Measurements from ENCODE around the gene PTPRM. TPM values are rescaled to one million over a fixed set of nuclear protein-coding genes. Genes with fewer than 3 reads are reported as not detected.
A peak's percentile ranks its signal among the peaks of the same experiment; 100 is the strongest.

The PTPRM gene
- total and polyA plus RNA-seq, 2 of the 8 experiments (the other 6 are each of a cell fraction or from before 2014, with no cell fraction given), result 4.1 to 7.0 TPM

- Histone ChIP-seq H3K36me3 (ENCODE audit: control insufficient read depth in 2 of 4, insufficient read depth in 4 of 4, low read length in 3 of 4) (no peaks in the 10 kb centered on the region), H3K4ac (replicated peaks; ENCODE audit: insufficient read length, low read depth, low read length) (no peak overlapping the region), H3K79me1 (ENCODE audit: low read depth, low read length) (no peaks in the 10 kb centered on the region), H2BK5ac (ENCODE audit: low read depth, low read length) (no peak overlapping the region), H4K8ac (ENCODE audit: extremely low read depth, insufficient read depth, low read length) (no peak overlapping the region), H3K4me1 (replicated peaks in 1 of 4; ENCODE audit: control insufficient read depth in 3 of 4, insufficient read depth in 4 of 4, low read length in 3 of 4) (no peaks in the 10 kb centered on the region), H3K4me2 (ENCODE audit: insufficient read depth in 1 of 2, low read depth in 2 of 2, low read length in 2 of 2) (no peak overlapping the region), H3K9ac (replicated peaks in 1 of 4; ENCODE audit: extremely low read depth in 1 of 4, low read depth in 3 of 4, low read length in 3 of 4) (no peak overlapping the region), H4K20me1 (replicated peaks in 1 of 2; ENCODE audit: control insufficient read depth in 1 of 2, insufficient read depth in 2 of 2, low read length in 2 of 2) (no peaks in the 10 kb centered on the region), H3K4me3 (ENCODE audit: extremely low read depth in 1 of 4, insufficient read depth in 2 of 4, low read depth in 3 of 4, low read length in 4 of 4) (no peak overlapping the region), H2BK20ac (ENCODE audit: low read length) (no peak overlapping the region), H3K14ac (ENCODE audit: insufficient read length) (no peak overlapping the region), H2BK15ac (ENCODE audit: low read length) (no peak overlapping the region), H3K23me2 (ENCODE audit: low read depth, low read length) (no peaks in the 10 kb centered on the region), H3K27me3 (replicated peaks in 1 of 4; ENCODE audit: control insufficient read depth in 3 of 4, extremely low read depth in 1 of 4, insufficient read depth in 3 of 4, low read length in 3 of 4) (no peaks in the 10 kb centered on the region), H3K56ac (replicated peaks; ENCODE audit: insufficient read length, low read depth, low read length) (no peak overlapping the region), H2AK5ac (ENCODE audit: low read depth, low read length) (no peak overlapping the region), H2BK12ac (ENCODE audit: low read depth, low read length) (no peak overlapping the region), H2AFZ (ENCODE audit: low read length) (peak overlapping the region; percentile 17), H3K27ac (ENCODE audit: low read depth, low read length) (no peak overlapping the region), H3K79me2 (ENCODE audit: control insufficient read depth in 1 of 2, insufficient read depth in 2 of 2, low read length in 2 of 2) (no peaks in the 10 kb centered on the region), H4K91ac (replicated peaks; ENCODE audit: insufficient read length, low read length) (no peak overlapping the region), H3K18ac (ENCODE audit: extremely low read depth, low read length) (no peak overlapping the region), H3K9me3 (ENCODE audit: insufficient read depth in 2 of 2, low read depth in 1 of 2, low read length in 1 of 2) (no peaks in the 10 kb centered on the region), H4K5ac (ENCODE audit: insufficient read length, low read depth, low read length) (no peak overlapping the region), H2BK120ac (replicated peaks; ENCODE audit: low read depth, low read length) (no peak overlapping the region), H3K23ac (ENCODE audit: insufficient read length) (no peak overlapping the region)
- DNase-seq (ENCODE audit: low read depth in 1 of 2, low spot score in 2 of 2) (no peak), FAIRE-seq (no peak)
- 88% methylated on average over 11 of the region's 11 CpGs; no CpG with 5 or more reads in 1 of the 2 experiments for WGBS, 2 experiments (ENCODE audit: extremely low coverage in 1 of 2, insufficient coverage in 1 of 2, insufficient read length in 1 of 2, insufficient replicate concordance in 2 of 2, low coverage in 1 of 2, low lambda C conversion rate in 2 of 2, missing lambda C conversion rate in 1 of 2)
- ChIA-PET POLR2A (ENCODE audit: partially characterized antibody) (no interaction called here), CTCF (ENCODE audit: partially characterized antibody) (no interaction called here)
- TF ChIP-seq POLR2AphosphoS5 (IDR thresholded peaks at IDR 0.05; ENCODE audit: low read depth, low read length) (no peak), CBX5 (IDR thresholded peaks at IDR 0.05; ENCODE audit: low read depth, low read length) (no peak)
Measured at GRCh38 chr18:7548221-7548620, 18.9 kb upstream of the PTPRM start.
